Measurements from ENCODE around the gene OSTN.

- TF ChIP-seq EP300 (IDR thresholded peaks at IDR 0.05; ENCODE audit: borderline replicate concordance) (no peak), TAF1 (IDR thresholded peaks at IDR 0.05; ENCODE audit: low read depth) (no peak), TEAD4 (IDR thresholded peaks at IDR 0.05) (no peak), MAX (IDR thresholded peaks at IDR 0.05) (no peak), REST (IDR thresholded peaks at IDR 0.05; ENCODE audit: low read depth) (no peak), TCF12 (IDR thresholded peaks at IDR 0.05; ENCODE audit: low read depth) (no peak), RAD21 (IDR thresholded peaks at IDR 0.05; ENCODE audit: low read depth) (no peak), FOXM1 (IDR thresholded peaks at IDR 0.05; ENCODE audit: borderline replicate concordance, low read depth) (no peak), ZBTB7A (IDR thresholded peaks at IDR 0.05; ENCODE audit: low read depth) (no peak), CREB1 (IDR thresholded peaks at IDR 0.05; ENCODE audit: low read depth) (no peak), EGR1 (IDR thresholded peaks at IDR 0.05) (no peak), USF1 (IDR thresholded peaks at IDR 0.05) (no peak), NFIC (IDR thresholded peaks at IDR 0.05) (no peak)
Measured at GRCh38 chr3:191198932-191199331, at the start of gene OSTN.

Data from Ishikawa (cell line).